Measurements from ENCODE around the gene ONECUT3.

The ONECUT3 gene

GRCh38 chr19:1748115-1748872 is 5.0 kb upstream of the ONECUT3 start:
- H3K27me3 ChIP-seq (ENCODE audit: insufficient read depth, poor library complexity, severe bottlenecking) = peaks cover 56% of the 10 kb centered on the region
- TF ChIP-seq, protein P1, sequence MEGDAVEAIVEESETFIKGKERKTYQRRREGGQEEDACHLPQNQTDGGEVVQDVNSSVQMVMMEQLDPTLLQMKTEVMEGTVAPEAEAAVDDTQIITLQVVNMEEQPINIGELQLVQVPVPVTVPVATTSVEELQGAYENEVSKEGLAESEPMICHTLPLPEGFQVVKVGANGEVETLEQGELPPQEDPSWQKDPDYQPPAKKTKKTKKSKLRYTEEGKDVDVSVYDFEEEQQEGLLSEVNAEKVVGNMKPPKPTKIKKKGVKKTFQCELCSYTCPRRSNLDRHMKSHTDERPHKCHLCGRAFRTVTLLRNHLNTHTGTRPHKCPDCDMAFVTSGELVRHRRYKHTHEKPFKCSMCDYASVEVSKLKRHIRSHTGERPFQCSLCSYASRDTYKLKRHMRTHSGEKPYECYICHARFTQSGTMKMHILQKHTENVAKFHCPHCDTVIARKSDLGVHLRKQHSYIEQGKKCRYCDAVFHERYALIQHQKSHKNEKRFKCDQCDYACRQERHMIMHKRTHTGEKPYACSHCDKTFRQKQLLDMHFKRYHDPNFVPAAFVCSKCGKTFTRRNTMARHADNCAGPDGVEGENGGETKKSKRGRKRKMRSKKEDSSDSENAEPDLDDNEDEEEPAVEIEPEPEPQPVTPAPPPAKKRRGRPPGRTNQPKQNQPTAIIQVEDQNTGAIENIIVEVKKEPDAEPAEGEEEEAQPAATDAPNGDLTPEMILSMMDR (IDR thresholded peaks at IDR 0.05; ENCODE audit: poor library complexity, severe bottlenecking) = no peak
- ATAC-seq (ENCODE audit: low read depth) (peak; percentile 21; the same call in 1 of the 3 replicates), DNase-seq (ENCODE audit: low spot score) (peak; percentile 57)
- H3K27ac ChIP-seq (ENCODE audit: poor library complexity, severe bottlenecking) = peak overlapping the region; percentile 64
- H3K4me1 ChIP-seq (ENCODE audit: insufficient read depth, poor library complexity, severe bottlenecking) = peaks cover 19% of the 10 kb centered on the region
- H3K4me3 ChIP-seq (ENCODE audit: severe bottlenecking) = peak overlapping the region; percentile 6
- no peaks in the 10 kb centered on the region for H3K36me3 ChIP-seq (ENCODE audit: low read depth)
- H3K9me3 ChIP-seq (ENCODE audit: severe bottlenecking) = no peaks in the 10 kb centered on the region

DNA sequence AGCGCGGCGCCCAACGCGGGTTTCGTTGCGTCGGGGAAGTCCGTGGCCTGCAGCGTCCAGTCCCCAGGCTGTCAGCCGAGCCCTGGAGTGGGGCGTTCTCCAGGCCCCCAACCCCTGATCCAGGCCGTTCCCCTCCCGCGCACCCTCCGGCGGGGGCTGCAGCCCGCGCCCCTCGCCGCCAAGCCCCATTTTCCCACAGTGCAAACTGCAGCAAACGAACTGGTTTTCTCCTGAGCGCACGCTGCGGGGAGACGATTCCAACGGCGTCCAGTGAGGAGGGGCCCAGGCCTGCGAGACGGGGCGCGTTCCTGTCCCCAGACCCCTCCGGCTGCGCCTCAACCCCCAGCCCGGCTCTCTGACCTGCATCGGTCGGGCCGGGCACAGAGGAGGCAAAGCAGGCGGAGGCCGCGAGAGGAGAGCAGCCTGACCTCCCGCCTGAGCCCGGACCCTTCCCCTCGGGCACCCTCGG is 4.4 kb upstream of the ONECUT3 start:
- Histone ChIP-seq H3K9me3 (ENCODE audit: severe bottlenecking) (no peaks in the 10 kb centered on the region), H3K27me3 (ENCODE audit: insufficient read depth, poor library complexity, severe bottlenecking) (peaks cover 56% of the 10 kb centered on the region), H3K27ac (ENCODE audit: poor library complexity, severe bottlenecking) (no peak overlapping the region), H3K4me1 (ENCODE audit: insufficient read depth, poor library complexity, severe bottlenecking) (peaks cover 19% of the 10 kb centered on the region), H3K36me3 (ENCODE audit: low read depth) (no peaks in the 10 kb centered on the region), H3K4me3 (ENCODE audit: severe bottlenecking) (no peak overlapping the region)
- TF ChIP-seq, protein P1 (IDR thresholded peaks at IDR 0.05; ENCODE audit: poor library complexity, severe bottlenecking) = no peak
- ATAC-seq (ENCODE audit: low read depth) (no peak), DNase-seq (ENCODE audit: low spot score) (no peak)

- Histone ChIP-seq H3K4me1 (ENCODE audit: insufficient read depth, poor library complexity, severe bottlenecking) (peaks cover 19% of the 10 kb centered on the region), H3K9me3 (ENCODE audit: severe bottlenecking) (no peaks in the 10 kb centered on the region), H3K27ac (ENCODE audit: poor library complexity, severe bottlenecking) (no peak overlapping the region), H3K4me3 (ENCODE audit: severe bottlenecking) (no peak overlapping the region), H3K27me3 (ENCODE audit: insufficient read depth, poor library complexity, severe bottlenecking) (peaks cover 59% of the 10 kb centered on the region), H3K36me3 (ENCODE audit: low read depth) (no peaks in the 10 kb centered on the region)
- no peak for DNase-seq (ENCODE audit: low spot score)
- no peak for ATAC-seq (ENCODE audit: low read depth)
- TF ChIP-seq, protein P1 (IDR thresholded peaks at IDR 0.05; ENCODE audit: poor library complexity, severe bottlenecking) = no peak
These were observed 3.6 kb upstream of the ONECUT3 start for GRCh38 chr19:1749373-1750342.

- Histone ChIP-seq H3K9me3 (ENCODE audit: severe bottlenecking) (no peaks in the 10 kb centered on the region), H3K4me1 (ENCODE audit: insufficient read depth, poor library complexity, severe bottlenecking) (peaks cover 19% of the 10 kb centered on the region), H3K36me3 (ENCODE audit: low read depth) (no peaks in the 10 kb centered on the region), H3K27me3 (ENCODE audit: insufficient read depth, poor library complexity, severe bottlenecking) (peaks cover 67% of the 10 kb centered on the region), H3K27ac (ENCODE audit: poor library complexity, severe bottlenecking) (no peak overlapping the region), H3K4me3 (ENCODE audit: severe bottlenecking) (no peak overlapping the region)
- DNase-seq (ENCODE audit: low spot score) (no peak), ATAC-seq (ENCODE audit: low read depth) (no peak)
- TF ChIP-seq, protein P1 (IDR thresholded peaks at IDR 0.05; ENCODE audit: poor library complexity, severe bottlenecking) = no peak
These were observed 2.8 kb upstream of the ONECUT3 start for GRCh38 chr19:1750343-1751021.

Measured in RWPE2 (cell line).